NCI-H226 (cell line): ENCODE results near the gene MRGPRD.

Experiments
- DNase-seq: peaks from one replicate; pipeline ENCODE4 v3.0.0-alpha.2; 2015

The MRGPRD gene

DNA sequence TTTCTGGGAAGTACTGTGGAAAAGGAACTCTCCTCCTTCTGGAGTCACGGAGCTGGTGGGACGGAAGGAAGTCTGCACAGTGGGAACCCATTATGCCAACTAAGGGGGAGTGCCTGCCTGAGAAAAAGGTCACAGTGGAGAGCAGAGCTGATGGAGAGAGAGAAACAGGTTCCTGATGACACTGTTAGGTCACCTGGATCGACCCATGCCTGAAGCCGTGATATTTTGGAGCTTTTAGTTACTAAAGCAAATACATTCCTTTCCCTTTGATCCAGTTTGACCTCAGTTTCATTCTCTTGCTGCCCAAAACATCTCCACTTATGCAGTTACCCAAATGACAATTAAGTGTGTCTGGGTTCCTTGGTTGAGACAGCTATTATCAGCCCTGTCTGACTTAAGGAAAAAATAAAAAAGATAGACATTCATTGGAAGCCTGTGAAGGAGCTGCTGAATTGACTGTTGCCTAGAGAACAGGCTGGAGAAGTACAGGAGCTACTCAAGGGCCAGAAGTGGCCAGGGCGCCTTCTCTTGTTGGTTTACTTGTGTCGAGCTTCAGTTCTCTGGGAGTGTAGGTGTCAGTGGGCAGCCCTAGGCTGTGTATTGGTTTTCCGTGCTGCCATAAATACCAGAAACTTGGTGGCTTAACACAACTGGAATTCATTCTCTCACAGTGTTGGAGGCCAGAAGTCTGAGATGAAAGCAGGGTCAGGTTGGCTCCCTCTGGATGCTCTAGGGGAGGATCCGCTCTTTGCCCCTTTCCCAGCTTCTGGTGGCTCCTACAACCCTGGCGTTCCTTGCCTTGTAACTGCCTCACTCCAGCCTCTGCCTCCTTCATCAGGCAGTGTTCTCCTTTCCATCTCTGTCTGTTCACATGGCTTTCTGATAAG is 13.6 kb downstream of the MRGPRD start:
- no peak for DNase-seq

DNA sequence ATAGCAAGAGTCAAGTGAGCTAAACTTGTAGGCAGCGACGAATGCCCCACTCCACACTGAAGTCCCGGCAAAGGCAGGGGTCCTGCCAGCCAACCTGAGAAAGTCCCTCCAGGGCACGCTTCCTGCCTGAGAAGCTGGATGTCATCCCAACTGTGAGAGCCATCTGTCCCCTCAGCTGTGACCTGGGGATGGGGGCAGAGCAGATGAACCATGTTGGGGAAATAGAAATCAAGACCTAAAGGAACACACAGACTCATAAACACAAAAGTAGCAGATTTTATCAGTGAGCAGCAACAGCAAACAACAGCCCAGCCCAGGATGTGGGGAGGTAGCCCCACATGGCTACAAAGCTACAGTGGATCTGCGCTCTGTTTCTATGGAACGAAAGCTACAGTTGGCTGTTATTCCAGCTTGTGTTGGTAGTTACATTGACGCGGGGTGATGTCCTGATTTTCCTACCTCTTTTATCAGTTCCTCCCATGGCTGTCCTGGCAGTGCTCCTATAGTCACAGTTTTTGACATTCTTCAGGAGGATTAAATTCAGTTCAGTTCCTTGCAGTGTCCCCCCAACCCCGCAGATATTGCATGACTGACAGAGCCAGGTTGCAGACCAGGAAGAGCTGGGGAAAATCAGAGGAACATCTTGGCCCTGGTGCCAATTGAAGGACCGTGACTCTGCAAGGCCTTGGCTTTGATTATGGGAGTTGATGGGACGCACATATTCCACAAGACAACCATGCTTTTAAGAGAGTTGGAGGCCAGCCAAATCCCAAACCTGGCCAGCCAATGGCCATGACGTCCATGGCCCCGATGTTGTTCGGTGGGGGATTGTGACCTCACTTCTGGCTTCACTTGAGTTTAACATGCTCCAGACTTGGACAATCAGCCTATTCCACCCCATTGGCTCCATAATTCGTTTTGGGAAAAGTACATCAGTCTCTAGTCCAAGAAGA is 14.6 kb downstream of the MRGPRD start:
- DNase-seq, result no peak

DNA sequence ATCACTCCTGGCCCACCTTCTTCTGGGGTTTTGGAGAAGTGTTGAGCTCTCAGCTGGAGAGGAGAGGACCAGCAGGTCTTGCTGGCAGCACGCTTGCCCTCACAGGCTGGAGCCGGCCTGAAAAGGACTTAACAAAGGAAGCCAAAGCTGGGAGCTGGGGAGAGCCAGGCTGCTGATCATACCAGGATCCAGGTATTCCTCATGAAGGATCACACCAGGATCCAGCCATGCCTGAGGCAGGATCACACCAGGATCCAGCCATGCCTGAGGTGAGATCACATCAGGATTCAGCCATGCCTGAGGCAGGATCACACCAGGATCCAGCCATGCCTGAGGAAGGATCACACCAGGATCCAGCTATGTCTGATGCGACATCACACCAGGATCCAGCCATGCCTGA is 17.0 kb downstream of the MRGPRD start:
- DNase-seq, result no peak

DNA sequence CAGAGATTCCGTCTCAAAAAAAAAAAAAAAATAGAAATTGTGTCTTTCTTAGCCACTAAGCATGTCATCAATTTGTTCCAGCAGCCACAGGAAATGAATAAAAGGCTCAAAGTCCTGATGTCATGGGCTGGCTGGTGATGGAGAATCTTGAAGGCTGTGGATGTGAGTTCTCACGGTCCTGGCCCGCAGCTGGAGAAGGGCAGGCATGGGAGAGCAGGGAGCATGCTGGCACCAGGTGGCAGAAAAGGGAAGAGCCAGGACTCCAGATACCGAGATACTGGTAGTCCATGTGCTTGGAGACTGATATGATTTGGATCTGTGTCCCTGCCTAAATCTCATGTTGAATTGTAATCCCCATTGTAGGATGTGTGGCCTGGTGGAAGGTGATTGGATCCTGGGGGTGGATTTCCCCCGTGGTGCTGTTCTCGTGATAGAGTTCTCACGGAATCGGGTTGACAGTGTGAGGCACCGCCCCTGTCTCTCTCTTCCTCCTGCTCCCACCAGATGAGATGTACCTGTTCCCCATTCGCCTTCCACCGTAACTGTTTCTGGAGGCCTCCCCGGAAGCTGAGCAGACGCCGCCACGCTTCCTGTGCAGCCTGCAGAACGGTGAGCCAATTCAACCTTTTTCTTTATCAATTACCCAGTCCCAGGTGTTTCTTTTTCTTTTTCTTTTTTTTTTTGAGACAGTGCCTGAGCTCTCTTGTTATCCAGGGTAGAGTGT is 18.1 kb downstream of the MRGPRD start:
- DNase-seq, result no peak

DNA sequence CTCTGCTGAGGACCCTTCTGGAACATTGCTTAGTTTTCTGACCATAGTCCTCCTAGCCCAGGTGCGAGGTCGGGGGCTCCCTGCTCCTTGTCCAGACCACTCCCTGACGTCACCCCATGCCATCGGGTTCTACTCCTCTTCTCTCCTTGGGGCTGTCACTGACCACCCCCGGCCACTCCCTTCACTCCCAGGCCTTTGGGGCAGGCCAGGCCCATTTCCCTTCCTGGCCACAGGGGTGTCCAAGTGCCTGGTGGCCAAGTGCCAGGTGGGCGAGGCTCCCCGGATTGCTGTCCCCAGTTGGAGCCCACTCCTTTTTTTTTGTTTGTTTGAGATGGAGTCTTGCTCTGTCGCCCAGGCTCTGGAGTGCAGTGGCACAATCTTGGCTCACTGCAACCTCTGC is 19.5 kb downstream of the MRGPRD start:
- no peak for DNase-seq

DNA sequence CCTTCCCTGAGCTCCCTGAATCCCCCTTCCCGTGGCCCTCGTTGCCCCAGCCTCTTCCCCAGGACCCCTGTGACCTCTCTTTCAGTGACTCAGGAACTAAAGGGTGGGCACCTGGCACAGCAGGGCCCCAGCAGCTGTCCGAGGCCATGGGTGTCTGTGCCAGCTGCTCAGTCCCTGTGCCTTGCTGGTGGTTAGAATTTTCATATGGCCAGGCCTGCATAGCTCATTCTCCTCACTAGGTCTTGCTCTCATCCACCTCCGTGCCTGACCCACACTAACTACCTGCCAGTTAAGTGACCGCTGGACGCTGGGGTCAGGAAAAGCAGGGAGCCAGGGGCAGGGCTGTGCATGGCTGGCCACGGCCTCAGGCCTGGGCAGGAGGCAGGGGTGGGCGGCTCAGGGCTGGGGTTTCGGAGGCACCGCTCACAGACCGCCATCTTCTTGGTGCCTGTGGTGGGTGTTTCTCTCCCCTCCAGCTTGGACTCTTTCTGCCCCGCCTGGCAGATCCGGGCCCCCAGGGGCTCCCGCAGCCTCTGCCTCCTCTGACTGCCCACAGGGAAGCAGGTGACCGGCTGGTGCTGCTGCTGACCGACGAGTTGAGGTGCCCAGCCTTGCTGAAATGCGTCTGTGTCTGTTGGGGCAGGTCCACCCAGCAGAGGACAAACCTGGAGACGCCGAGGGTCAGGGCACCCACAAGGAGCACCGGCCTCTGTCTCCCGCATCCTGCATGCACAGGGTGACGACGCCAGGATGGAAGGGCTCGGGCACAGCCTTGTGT is 20.3 kb downstream of the MRGPRD start:
- DNase-seq, result no peak

DNA sequence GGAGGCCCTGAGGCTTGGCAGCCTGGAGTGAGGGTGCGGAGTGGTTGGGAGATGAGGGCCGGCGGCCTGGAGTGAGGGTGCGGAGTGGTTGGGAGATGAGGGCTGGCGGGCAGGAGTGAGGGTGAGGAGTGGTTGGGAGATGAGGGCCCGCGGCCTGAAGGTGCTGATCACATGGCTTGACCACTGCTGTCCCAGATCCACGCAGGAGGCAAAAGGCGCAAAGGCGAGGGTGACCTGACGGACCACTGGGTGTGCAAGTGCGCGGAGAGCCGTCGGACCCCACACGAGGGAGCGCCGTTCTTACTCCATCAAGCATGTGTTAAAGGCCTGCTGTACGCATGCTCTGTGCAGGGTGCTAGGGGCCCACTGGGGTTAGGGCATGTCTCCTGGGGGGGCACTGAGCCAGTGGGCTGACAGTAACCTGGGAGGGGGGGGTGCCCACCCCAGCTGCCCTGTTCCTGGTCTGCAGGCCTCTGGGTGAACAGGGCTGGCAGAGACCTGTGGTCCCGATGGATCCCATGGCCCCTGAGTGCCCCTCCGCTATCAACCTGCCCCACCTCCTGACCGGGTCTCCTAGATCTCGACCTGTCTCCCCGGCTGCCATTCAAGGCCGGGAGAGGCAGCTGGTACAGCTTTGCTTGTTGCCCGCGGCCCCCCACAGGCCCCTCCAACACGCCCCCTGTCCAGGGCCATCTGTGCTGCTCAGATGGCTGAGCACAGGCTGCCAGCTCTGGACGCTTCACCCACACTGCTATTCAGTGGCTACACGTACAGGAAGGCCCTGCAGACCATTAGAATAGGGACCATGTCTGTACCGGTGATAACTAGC is 21.1 kb downstream of the MRGPRD start:
- DNase-seq, result no peak

DNA sequence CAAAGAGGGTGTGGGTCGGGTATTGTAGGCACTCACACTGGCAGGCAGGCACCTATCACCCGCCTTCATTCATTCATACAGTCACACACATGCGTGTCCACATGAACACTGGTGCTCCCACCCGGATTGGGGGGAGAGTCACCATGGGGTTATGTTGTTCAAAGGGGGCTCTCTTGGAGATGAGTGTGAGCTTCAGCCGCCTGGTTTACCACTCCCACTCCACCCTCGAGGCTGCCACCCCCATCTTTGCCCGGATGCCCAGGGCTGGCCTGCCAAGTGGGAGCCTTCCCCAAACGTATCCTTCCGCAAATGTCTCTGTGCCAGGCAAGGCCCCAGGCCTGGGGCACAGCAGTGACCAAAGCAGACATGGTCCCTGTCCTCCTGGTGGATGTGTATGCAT is 22.6 kb downstream of the MRGPRD start:
- DNase-seq, result no peak

DNA sequence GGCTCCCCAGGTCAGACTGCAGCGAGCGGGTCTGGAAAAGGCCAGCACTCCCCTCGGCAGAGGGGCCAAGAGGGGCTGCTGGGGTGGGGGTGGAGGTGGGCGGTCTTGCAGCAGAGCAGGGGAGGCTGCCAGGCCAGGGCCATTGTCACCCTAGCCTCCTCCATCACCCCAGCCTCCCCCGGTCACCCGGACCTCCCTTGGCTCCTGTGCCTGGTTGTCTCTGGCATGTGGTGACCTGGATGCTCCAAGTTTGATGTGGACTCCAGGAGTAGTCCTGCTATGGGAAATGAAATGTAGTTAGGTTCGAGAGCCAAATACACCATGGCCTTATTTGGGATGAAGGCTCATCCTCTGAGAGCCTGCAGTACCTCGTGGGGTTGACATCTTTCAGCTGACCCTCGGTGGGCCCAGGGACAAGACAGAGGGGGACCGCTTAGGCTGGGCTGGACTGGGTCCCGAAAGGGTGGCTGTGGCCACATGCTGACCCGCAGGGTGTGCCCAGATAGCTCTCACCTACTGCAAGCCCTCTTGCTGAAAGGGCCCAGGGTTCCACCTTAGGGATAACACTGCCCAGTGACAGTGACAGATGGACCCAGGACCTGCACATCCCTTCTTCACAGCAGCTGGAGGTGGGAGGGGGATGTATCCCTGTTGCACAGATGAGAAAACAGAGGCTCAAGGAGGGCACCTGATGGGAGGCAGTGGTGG is 24.1 kb downstream of the MRGPRD start:
- no peak for DNase-seq

DNA sequence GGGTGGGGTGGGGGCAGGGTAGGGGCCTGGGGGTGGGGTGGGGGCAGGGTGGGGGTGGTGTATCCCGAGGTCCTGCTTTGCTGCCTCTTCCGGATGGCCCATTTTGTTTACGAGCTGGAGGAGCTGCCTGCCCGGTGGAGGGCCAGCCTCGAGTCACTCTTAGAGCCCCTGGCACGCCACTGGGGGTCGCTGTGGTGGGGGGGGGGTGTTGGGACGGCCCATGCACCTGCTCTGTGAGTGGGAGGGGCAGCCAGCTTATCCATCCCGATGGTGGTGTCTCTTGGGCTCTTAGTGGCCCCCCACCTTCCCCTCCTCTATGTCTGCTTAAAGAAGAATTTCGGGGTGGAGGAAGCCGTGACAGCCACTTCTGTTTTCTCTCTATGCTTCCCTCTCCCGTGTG is 24.6 kb downstream of the MRGPRD start:
- DNase-seq, result no peak

DNA sequence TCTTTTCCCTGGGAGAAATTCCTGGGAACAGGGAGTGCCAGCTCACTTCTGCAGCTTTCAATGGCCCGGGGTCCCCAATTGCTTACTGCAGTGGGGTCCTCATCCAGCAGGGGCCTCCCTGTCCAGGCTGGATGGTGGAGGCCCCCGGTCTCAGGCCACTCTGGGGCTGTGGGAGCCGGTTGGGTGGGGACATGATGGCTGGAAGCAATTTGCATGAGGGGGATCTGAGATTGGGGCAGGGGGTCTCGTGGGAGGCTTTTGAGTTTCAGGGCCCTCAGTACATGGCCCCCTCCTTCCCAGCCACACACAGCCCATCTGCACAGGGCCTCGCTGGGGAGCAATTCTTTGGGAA is 25.2 kb downstream of the MRGPRD start:
- no peak for DNase-seq

DNA sequence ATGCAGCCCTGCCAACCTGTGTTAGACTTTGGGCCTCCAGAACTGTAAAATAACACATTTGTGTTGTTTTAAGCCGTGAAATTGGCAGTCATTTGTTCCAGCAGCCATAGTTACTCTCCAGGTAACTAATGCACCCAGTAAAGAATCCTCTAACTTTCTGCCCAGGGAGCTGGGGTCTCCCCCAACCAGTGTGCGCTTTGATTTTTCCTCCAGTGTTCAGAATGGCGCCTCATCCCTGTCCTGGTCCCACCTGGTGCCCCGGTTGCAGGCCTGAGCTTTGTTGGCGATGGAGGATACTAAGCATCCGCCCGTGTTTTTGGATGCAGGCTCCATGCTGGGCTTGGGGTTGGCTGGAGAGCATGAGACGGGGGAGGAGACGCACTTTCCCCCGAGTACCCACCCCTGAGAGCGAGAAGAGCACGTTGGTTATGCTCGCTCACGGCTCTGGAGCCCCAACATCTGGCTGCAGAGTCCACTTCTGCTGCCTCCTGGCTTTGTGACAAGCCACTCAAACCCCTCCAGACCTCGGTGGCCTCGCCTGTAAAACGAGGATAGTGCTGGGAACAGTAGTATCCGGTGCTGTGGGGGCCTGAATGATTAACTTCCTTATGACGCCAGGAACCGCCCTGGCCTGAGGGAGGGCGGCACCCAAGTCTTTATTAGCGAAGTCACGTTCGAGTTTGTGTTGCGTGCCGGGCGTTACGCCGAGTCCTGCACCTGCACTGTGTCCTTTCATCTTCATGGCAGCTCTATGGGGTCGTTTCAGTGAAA is 25.8 kb downstream of the MRGPRD start:
- DNase-seq, result no peak

DNA sequence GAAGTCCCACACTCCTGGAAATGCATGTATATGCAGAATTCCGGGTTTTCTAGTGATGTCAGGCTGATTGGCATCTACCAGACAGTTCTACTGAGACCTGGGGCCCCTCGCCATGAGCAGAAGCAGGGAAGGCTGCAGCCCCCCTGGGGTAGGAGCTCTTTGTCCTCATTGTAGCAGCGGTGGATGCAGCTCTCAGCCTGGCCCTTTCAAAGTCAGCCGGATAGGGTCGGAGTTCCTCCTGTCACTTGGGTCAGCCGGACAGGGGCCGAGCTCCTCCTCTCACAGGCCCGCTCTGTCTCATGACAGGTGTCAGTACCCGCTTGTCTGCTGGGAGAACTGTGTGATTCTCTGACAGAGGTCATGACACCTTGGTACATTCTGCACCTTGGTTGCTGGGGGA is 30.0 kb downstream of the MRGPRD start:
- DNase-seq, result no peak

DNA sequence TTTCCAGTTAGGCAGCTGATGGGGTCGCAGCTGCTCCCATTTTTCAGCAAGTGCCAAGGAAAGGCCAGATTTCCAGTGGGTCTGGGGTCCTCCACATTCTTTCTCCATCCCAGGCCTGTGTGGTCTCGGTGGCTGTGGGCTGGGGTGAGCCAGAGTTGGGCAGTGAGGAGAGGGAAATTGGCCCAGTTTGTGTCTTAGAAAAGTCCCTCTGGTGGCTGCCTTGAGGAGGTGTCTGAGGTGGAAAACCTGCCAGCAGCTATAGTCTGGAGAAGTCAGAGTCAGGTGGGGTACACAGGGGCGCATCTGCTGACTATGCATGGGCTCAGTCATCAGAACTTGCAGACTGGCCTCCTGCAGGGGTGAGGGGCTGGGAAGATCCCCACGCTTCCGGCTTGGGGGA is 30.5 kb downstream of the MRGPRD start:
- no peak for DNase-seq

DNA sequence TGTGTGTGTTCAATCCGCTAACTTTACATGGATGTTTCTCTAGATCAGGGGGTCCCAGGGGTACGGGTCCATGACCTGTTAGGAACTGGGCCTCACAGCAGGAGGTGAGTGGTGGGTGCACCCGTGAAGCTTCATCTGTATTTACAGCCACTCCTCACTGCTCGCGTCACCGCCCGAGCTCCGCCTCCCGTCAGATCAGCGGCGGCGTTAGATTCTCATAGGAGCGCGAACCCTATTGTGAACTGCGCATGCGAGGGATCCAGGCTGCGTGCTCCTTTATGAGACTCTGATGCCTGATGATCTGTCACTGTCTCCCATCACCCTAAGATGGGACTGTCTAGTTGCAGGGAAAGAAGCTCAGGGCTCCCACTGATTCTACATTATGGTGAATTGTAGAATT is 31.9 kb downstream of the MRGPRD start:
- no peak for DNase-seq

DNA sequence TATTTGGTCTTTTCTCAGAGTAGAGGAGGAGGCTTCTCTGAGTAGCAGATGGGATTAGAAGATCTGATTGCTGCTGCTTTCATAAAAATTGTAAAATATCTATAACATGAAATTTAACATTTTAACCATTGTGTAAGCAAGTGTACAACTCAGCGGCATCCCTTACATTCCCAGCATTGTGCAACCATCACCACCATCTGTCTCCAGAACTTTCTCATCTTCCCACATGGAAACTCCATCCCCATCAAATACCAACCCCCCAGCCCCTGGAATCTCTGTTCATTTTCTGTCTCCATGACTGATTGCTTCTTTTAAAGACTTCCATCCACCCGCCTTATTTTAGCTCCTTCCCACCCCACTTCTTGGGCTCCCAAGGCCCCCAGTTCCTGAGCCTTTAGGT is 32.3 kb downstream of the MRGPRD start:
- no peak for DNase-seq

DNA sequence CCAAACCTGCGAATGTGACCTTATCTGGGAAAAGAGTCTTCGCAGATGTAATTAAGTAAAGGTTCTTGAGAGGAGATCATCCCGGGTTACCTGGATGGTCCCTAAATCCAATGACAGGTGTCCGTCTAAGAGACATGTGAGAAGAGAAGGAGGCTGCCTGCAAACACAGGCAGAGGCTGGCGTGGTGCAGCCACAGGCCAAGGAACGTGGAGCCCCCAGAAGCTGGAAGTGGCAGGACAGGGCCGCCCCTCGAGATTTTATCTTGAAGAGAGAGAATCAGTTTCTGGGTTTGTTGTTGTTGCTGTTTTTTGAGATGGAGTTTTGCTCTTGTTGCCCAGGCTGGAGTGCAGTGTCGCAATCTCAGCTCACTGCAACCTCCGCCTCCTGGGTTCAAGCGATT is 33.6 kb downstream of the MRGPRD start:
- DNase-seq, result no peak

DNA sequence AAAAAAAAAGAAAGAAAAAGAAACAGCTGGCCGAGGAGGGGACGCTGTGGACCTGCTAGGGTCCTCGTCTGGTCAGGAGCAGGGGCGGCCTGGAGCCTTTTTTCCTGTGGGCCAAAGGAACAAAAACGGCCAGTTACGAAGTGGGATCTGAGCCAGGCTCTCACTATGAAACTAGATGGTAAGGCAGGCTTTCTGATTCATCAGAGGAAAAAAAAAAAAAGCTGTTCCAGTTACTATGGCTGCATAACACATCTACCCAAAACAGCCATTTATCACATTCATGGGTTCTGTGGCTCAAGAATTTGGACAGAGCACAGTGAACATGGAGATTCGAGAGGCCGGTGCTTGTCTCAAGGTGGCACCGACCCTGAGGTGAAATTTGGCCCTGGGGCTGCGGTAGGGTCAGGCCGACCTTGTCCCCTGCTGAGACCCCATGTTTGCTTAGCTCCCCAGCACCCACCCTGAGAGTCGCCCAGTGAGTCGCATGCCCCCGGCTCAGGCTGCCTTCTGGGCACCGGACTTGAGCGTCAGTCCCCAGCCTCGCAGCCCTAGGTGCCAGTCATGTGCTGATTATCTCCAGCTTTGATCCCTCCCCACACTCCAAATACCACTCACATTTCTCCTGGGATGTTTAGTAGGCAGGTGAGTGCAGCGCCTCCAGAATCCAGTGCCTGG is 34.2 kb downstream of the MRGPRD start:
- DNase-seq, result peak; percentile 79

DNA sequence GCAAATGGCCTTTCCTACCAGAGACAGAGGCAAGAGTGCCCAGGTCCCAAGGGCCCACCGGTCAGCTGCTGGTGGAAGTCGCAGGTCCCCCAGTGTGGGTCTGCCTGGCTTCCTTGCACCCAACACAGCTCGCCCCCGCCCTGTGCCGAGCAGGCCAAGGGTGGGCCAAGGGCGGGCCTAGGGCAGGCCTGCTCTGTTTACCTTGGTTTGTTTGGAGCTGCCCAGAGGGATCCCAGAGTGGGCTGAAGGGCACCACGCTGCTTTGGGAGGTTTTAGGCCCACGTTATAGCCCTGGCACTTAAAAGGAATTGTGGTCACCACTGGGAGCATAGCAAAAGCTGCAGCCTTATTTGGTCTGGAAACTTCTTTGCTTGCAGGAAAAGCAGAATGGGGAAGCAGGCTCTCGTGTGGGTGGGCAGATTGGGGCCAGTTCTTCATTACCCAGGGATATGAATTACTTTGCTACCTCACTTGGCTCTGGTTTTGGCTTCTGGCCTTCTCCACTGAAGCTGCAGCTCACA is 38.0 kb downstream of the MRGPRD start:
- DNase-seq, result no peak
